Measurements from ENCODE around the gene MIA.
"Not testable (repeated sequence)": the region's sequence is repeated elsewhere in the genome, so short reads cannot be mapped to it uniquely, and the experiment has no call there.

The MIA gene

GRCh38 chr19:40750874-40751537 is 24.3 kb upstream of the MIA start, which contains the start of gene SNRPA:
TSS of gene SNRPA (plus strand) at chr19:40751203. CDS start at chr19:40751409, 206 bp downstream.
- peak; percentile 98 for DNase-seq

- DNase-seq = peak; percentile 43
Observed at GRCh38 chr19:40752257-40752781, 23.0 kb upstream of the MIA start.

- DNase-seq = peak; percentile 76
Observed at GRCh38 chr19:40754611-40755247, 20.6 kb upstream of the MIA start.

- DNase-seq = no peak
Observed at GRCh38 chr19:40755248-40755624, 20.1 kb upstream of the MIA start.

GRCh38 chr19:40755791-40756190 is 19.5 kb upstream of the MIA start:
- DNase-seq = no peak

GRCh38 chr19:40756502-40757110 is 18.7 kb upstream of the MIA start:
- DNase-seq = peak; percentile 40

GRCh38 chr19:40758491-40758890 is 16.8 kb upstream of the MIA start:
- no peak for DNase-seq

GRCh38 chr19:40759352-40759751 is 16.0 kb upstream of the MIA start:
- no peak for DNase-seq

GRCh38 chr19:40762754-40763470 is 12.4 kb upstream of the MIA start:
- DNase-seq = no peak

- no peak for DNase-seq
Observed at GRCh38 chr19:40763526-40763925, 11.8 kb upstream of the MIA start.

- DNase-seq = no peak
Observed at GRCh38 chr19:40763963-40764362, 11.4 kb upstream of the MIA start.

GRCh38 chr19:40766385-40766784 is 8.9 kb upstream of the MIA start:
- DNase-seq = not testable (repeated sequence)

GRCh38 chr19:40768869-40769268 is 6.5 kb upstream of the MIA start:
- DNase-seq = no peak

GRCh38 chr19:40771101-40771862 is 4.0 kb upstream of the MIA start:
- not testable (repeated sequence) for DNase-seq

- DNase-seq = no peak
Observed at GRCh38 chr19:40775632-40776022, 306 bp downstream of the MIA start.

- DNase-seq = no peak
Observed at GRCh38 chr19:40776364-40776763, 1.0 kb downstream of the MIA start.

GRCh38 chr19:40776932-40777644 is 1.8 kb downstream of the MIA start:
- peak; percentile 91 for DNase-seq

- no peak for DNase-seq
Observed at GRCh38 chr19:40777645-40777936, 2.3 kb downstream of the MIA start.

GRCh38 chr19:40777937-40778705 is 2.8 kb downstream of the MIA start, which contains the start of gene RAB4B:
TSS of gene RAB4B (plus strand) at chr19:40778247. CDS start at chr19:40778376, 129 bp downstream.
- peak; percentile 100 for DNase-seq

- no peak for DNase-seq
Observed at GRCh38 chr19:40778706-40779284, 3.5 kb downstream of the MIA start.

GRCh38 chr19:40780582-40780981 is 5.3 kb downstream of the MIA start:
- DNase-seq = no peak
